Measurements from ENCODE around the gene MC1R. TPM values are rescaled to one million over a fixed set of nuclear protein-coding genes. Genes with fewer than 3 reads are reported as not detected.

Gene MC1R
- total RNA-seq, 1 experiment from 2014 or later = 13.4 TPM

GRCh38 chr16:89960966-89961365, 42.3 kb downstream of the MC1R start:
- Histone ChIP-seq H3K4me3 (ENCODE audit: low read depth, low read length, poor library complexity, severe bottlenecking) (no peak overlapping the region), H3K4me1 (ENCODE audit: insufficient read depth, low read length, poor library complexity, severe bottlenecking) (no peaks in the 10 kb centered on the region), H3K27ac (ENCODE audit: low read depth, low read length, poor library complexity, severe bottlenecking) (no peak overlapping the region), H3K36me3 (ENCODE audit: insufficient read depth, low read length, poor library complexity, severe bottlenecking) (peaks cover 25% of the 10 kb centered on the region), H3K27me3 (replicated peaks; ENCODE audit: insufficient read depth, low read depth, low read length, poor library complexity) (no peaks in the 10 kb centered on the region), H3K9me3 (ENCODE audit: low read depth, low read length, poor library complexity, severe bottlenecking) (no peaks in the 10 kb centered on the region)
- no peak for TF ChIP-seq EZH2 (IDR thresholded peaks at IDR 0.05; ENCODE audit: borderline replicate concordance, low read depth, low read length, poor library complexity, severe bottlenecking)
- TF ChIP-seq, protein P1, sequence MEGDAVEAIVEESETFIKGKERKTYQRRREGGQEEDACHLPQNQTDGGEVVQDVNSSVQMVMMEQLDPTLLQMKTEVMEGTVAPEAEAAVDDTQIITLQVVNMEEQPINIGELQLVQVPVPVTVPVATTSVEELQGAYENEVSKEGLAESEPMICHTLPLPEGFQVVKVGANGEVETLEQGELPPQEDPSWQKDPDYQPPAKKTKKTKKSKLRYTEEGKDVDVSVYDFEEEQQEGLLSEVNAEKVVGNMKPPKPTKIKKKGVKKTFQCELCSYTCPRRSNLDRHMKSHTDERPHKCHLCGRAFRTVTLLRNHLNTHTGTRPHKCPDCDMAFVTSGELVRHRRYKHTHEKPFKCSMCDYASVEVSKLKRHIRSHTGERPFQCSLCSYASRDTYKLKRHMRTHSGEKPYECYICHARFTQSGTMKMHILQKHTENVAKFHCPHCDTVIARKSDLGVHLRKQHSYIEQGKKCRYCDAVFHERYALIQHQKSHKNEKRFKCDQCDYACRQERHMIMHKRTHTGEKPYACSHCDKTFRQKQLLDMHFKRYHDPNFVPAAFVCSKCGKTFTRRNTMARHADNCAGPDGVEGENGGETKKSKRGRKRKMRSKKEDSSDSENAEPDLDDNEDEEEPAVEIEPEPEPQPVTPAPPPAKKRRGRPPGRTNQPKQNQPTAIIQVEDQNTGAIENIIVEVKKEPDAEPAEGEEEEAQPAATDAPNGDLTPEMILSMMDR (conservative IDR thresholded peaks at IDR 0.05; ENCODE audit: low read depth, low read length) = no peak
- BruUV-seq (replicated peaks) = no TSS peak
- POLR2A ChIA-PET (ENCODE audit: low non-redundant PET) = no interaction called here
- CTCF ChIA-PET = no interaction called here
- DNase-seq (ENCODE audit: low spot score) = no peak
- intact Hi-C loops (cut with micrococcal nuclease; ENCODE audit: unreplicated experiment) = no loop called here

DNA sequence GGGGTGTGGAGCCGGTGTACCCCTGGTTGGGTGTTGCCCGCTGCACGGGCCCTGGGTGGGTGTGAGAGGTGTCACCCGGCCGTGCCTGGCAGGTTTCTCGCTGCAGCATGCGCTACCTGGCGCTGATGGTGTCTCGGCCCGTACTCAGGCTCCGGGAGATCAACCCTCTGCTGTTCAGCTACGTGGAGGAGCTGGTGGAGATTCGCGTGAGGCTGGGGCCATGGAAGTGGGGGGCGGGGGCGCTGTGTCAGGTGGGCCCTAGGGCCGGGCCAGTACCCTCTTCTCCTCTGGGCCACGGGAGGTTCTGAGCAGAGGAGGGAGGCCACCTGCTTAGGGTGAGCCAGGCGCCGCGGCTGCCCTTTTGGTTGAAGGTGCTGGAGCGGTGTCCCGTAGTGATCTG, 43.3 kb downstream of the MC1R start:
- POLR2A ChIA-PET (ENCODE audit: low non-redundant PET) = no interaction called here
- TF ChIP-seq, protein P1 (conservative IDR thresholded peaks at IDR 0.05; ENCODE audit: low read depth, low read length) = no peak
- no peak for TF ChIP-seq EZH2 (IDR thresholded peaks at IDR 0.05; ENCODE audit: borderline replicate concordance, low read depth, low read length, poor library complexity, severe bottlenecking)
- no peak overlapping the region for H3K27ac ChIP-seq (ENCODE audit: low read depth, low read length, poor library complexity, severe bottlenecking)
- no peaks in the 10 kb centered on the region for H3K4me1 ChIP-seq (ENCODE audit: insufficient read depth, low read length, poor library complexity, severe bottlenecking)
- DNase-seq (ENCODE audit: low spot score) = no peak
- H3K36me3 ChIP-seq (ENCODE audit: insufficient read depth, low read length, poor library complexity, severe bottlenecking) = peaks cover 25% of the 10 kb centered on the region
- H3K9me3 ChIP-seq (ENCODE audit: low read depth, low read length, poor library complexity, severe bottlenecking) = no peaks in the 10 kb centered on the region
- CTCF ChIA-PET = no interaction called here
- no peak overlapping the region for H3K4me3 ChIP-seq (ENCODE audit: low read depth, low read length, poor library complexity, severe bottlenecking)
- no TSS peak for BruUV-seq (replicated peaks)
- no peaks in the 10 kb centered on the region for H3K27me3 ChIP-seq (replicated peaks; ENCODE audit: insufficient read depth, low read depth, low read length, poor library complexity)
- intact Hi-C loops (cut with micrococcal nuclease; ENCODE audit: unreplicated experiment) = no loop called here

- intact Hi-C loops (cut with micrococcal nuclease; ENCODE audit: unreplicated experiment) = no loop called here
- TF ChIP-seq, protein P1 (conservative IDR thresholded peaks at IDR 0.05; ENCODE audit: low read depth, low read length) = no peak
- no peak for TF ChIP-seq EZH2 (IDR thresholded peaks at IDR 0.05; ENCODE audit: borderline replicate concordance, low read depth, low read length, poor library complexity, severe bottlenecking)
- ChIA-PET POLR2A (ENCODE audit: low non-redundant PET) (no interaction called here), CTCF (no interaction called here)
- Histone ChIP-seq H3K4me3 (ENCODE audit: low read depth, low read length, poor library complexity, severe bottlenecking) (no peak overlapping the region), H3K36me3 (ENCODE audit: insufficient read depth, low read length, poor library complexity, severe bottlenecking) (peaks cover 15% of the 10 kb centered on the region), H3K27me3 (replicated peaks; ENCODE audit: insufficient read depth, low read depth, low read length, poor library complexity) (no peaks in the 10 kb centered on the region), H3K4me1 (ENCODE audit: insufficient read depth, low read length, poor library complexity, severe bottlenecking) (no peaks in the 10 kb centered on the region), H3K9me3 (ENCODE audit: low read depth, low read length, poor library complexity, severe bottlenecking) (no peaks in the 10 kb centered on the region), H3K27ac (ENCODE audit: low read depth, low read length, poor library complexity, severe bottlenecking) (no peak overlapping the region)
- no peak for DNase-seq (ENCODE audit: low spot score)
- BruUV-seq (replicated peaks) = no TSS peak
Measured at GRCh38 chr16:89962754-89963498, 44.3 kb downstream of the MC1R start.
